ENCODE results near the gene TMEM179. TPM values are rescaled to one million over a fixed set of nuclear protein-coding genes. Genes with fewer than 3 reads are reported as not detected.
A peak's percentile ranks its signal among the peaks of the same experiment; 100 is the strongest.

The TMEM179 gene
- total RNA-seq, 4 donors from 2014 or later, result not detected

- H3K27me3 ChIP-seq, result peaks cover 0 to 100% (median 0%) of the 10 kb centered on the region in 4 donors
- WGBS, 2 donors, result 58 to 61% methylated on average over 3 to 8 of the region's 30 CpGs
Measured at GRCh38 chr14:104564744-104565679, 39.6 kb downstream of the TMEM179 start.

GRCh38 chr14:104563742-104564615, 40.6 kb downstream of the TMEM179 start:
- H3K4me3 ChIP-seq, result no peak overlapping the region
- peaks cover 0 to 100% (median 0%) of the 10 kb centered on the region in 4 donors for H3K27me3 ChIP-seq
- no peak overlapping the region for H3K27ac ChIP-seq
- DNase-seq, result no peak
- H3K4me1 ChIP-seq, result peaks cover 8 to 13% (median 9%) of the 10 kb centered on the region in 3 donors
- no peaks in the 10 kb centered on the region for H3K36me3 ChIP-seq
- intact Hi-C loops (cut with DNase I), result loop anchor here (5.0 to 10.0 kb wide), 2 partner anchors 427 to 489 kb away; partner anchors contain the start of gene KIF26A
- TF ChIP-seq, protein P1, sequence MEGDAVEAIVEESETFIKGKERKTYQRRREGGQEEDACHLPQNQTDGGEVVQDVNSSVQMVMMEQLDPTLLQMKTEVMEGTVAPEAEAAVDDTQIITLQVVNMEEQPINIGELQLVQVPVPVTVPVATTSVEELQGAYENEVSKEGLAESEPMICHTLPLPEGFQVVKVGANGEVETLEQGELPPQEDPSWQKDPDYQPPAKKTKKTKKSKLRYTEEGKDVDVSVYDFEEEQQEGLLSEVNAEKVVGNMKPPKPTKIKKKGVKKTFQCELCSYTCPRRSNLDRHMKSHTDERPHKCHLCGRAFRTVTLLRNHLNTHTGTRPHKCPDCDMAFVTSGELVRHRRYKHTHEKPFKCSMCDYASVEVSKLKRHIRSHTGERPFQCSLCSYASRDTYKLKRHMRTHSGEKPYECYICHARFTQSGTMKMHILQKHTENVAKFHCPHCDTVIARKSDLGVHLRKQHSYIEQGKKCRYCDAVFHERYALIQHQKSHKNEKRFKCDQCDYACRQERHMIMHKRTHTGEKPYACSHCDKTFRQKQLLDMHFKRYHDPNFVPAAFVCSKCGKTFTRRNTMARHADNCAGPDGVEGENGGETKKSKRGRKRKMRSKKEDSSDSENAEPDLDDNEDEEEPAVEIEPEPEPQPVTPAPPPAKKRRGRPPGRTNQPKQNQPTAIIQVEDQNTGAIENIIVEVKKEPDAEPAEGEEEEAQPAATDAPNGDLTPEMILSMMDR (IDR thresholded peaks at IDR 0.05), result peak in 5 of 6 experiments; percentile 70 to 85 (median 74)
- TF ChIP-seq POLR2A (IDR thresholded peaks at IDR 0.05), result no peak
- WGBS, 2 donors, result 11 to 12% methylated on average over 9 to 12 of the region's 27 CpGs
- no peaks in the 10 kb centered on the region for H3K9me3 ChIP-seq

More at GRCh38 chr14:104564744-104565679, 39.6 kb downstream of the TMEM179 start:
- Histone ChIP-seq H3K4me1 (peaks cover 8 to 13% (median 9%) of the 10 kb centered on the region in 3 donors), H3K36me3 (no peaks in the 10 kb centered on the region), H3K27ac (no peak overlapping the region), H3K4me3 (no peak overlapping the region), H3K9me3 (no peaks in the 10 kb centered on the region)
- TF ChIP-seq POLR2A (IDR thresholded peaks at IDR 0.05), result no peak
- TF ChIP-seq, protein P1 (IDR thresholded peaks at IDR 0.05), result no peak
- no peak for DNase-seq
- intact Hi-C loops (cut with DNase I), result loop anchor here (5.0 to 10.0 kb wide), 2 partner anchors 428 to 490 kb away; partner anchors contain the start of gene KIF26A

DNA sequence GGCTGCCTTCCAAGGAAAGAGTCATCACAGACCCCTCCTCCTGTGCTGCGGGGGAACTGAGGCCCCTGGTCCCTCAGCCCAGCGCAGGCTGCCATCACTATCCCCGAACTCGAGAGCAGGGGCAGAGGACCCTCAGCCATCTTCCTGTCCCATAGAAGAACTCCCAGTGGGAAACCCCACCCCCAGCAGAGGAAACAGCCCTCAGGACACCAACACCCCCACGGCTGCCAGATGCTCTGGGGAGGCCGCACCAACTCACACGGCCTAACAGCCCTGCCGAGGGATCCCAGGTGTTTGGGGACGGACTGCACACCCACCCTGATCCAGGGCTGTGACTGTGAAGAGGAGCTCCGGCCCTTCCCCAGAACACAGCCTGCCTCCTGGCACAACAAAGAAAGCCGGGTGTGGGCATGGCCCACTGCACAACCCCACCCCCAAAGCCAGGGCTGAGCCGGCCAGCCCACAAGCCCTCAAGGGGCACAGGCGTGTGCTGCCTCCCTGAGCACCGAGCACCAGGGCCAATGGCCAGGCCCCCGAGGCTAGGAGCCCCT, 41.3 kb downstream of the TMEM179 start:
- Histone ChIP-seq H3K27ac (no peak overlapping the region), H3K4me3 (no peak overlapping the region), H3K36me3 (no peaks in the 10 kb centered on the region), H3K4me1 (peaks cover 8 to 13% (median 9%) of the 10 kb centered on the region in 3 donors), H3K27me3 (peaks cover 0 to 95% (median 0%) of the 10 kb centered on the region in 4 donors), H3K9me3 (no peaks in the 10 kb centered on the region)
- intact Hi-C loops (cut with DNase I), result loop anchor here (5.0 to 10.0 kb wide), 2 partner anchors 426 to 488 kb away; partner anchors contain the start of gene KIF26A
- 41 to 80% methylated on average over 3 of the region's 15 CpGs for WGBS, 2 donors
- TF ChIP-seq, protein P1 (IDR thresholded peaks at IDR 0.05), result no peak
- TF ChIP-seq POLR2A (IDR thresholded peaks at IDR 0.05), result no peak
- no peak for DNase-seq

DNA sequence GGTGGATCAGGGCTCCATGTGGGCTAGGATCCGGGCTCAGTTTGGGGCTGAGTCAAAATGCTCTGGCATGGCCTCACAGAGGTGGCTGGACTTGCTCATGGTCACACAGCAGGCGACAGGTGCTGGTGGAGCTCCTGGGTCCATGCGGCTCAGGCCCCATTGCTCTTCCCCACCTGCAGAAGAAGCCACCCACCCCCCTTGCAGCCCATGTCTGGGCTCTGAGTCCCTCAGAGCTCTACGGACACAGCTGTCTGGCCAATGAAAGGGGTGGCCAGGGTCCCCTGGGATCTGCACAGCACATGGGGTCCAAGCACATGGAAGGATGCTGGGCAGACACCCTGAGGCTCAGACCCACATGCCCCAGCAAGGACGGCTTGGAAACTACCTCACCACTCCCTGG, 42.0 kb downstream of the TMEM179 start:
- Histone ChIP-seq H3K4me3 (no peak overlapping the region), H3K27ac (no peak overlapping the region), H3K4me1 (peaks cover 8 to 13% (median 9%) of the 10 kb centered on the region in 3 donors), H3K27me3 (peaks cover 0 to 95% (median 0%) of the 10 kb centered on the region in 4 donors), H3K9me3 (no peaks in the 10 kb centered on the region), H3K36me3 (no peaks in the 10 kb centered on the region)
- 92% methylated on average over 2 of the region's 5 CpGs; no CpG with 5 or more reads in 1 of the 2 donors for WGBS, 2 donors
- TF ChIP-seq, protein P1 (IDR thresholded peaks at IDR 0.05), result no peak
- TF ChIP-seq POLR2A (IDR thresholded peaks at IDR 0.05), result no peak
- DNase-seq, result no peak
- intact Hi-C loops (cut with DNase I), result loop anchor here (5.0 to 10.0 kb wide), 2 partner anchors 425 to 488 kb away; partner anchors contain the start of gene KIF26A

All from esophagus squamous epithelium (tissue), 5 donors.